Memory B cell (primary cell): ENCODE data around the gene GNAS-AS1.
"Not testable (repeated sequence)": the region's sequence is repeated elsewhere in the genome, so short reads cannot be mapped to it uniquely, and the experiment has no call there.

Source experiments
- ATAC-seq: fragments of 150-1000 bp; cut with Tn5 transposase; 2 replicates; pipeline ENCODE4 v1.10.0; 2021; ENCODE audit warnings: low read depth, mild to moderate bottlenecking, moderate library complexity
- DNase-seq, 2 donors: peaks; one replicate each; pipeline ENCODE4 v3.0.0; 2022; ENCODE audit warnings: low spot score in 2 of 2
- H3K27ac Mint-ChIP-seq: one replicate; pipeline ENCODE4 v1.8.0; 2022; ENCODE audit warnings: mild to moderate bottlenecking, moderate library complexity, mixed read lengths
- H3K27me3 Mint-ChIP-seq: one replicate; pipeline ENCODE4 v1.8.0; 2022; ENCODE audit warnings: mixed read lengths
- H3K36me3 Mint-ChIP-seq: one replicate; pipeline ENCODE4 v1.8.0; 2022; ENCODE audit warnings: mild to moderate bottlenecking, mixed read lengths
- H3K4me1 Mint-ChIP-seq: one replicate; pipeline ENCODE4 v1.8.0; 2022; ENCODE audit warnings: mixed read lengths
- H3K4me3 Mint-ChIP-seq: one replicate; pipeline ENCODE4 v1.8.0; 2022; ENCODE audit warnings: mild to moderate bottlenecking, moderate library complexity, mixed read lengths
- H3K9me3 Mint-ChIP-seq: one replicate; pipeline ENCODE4 v1.8.0; 2022; ENCODE audit warnings: mixed read lengths

Gene GNAS-AS1

DNA sequence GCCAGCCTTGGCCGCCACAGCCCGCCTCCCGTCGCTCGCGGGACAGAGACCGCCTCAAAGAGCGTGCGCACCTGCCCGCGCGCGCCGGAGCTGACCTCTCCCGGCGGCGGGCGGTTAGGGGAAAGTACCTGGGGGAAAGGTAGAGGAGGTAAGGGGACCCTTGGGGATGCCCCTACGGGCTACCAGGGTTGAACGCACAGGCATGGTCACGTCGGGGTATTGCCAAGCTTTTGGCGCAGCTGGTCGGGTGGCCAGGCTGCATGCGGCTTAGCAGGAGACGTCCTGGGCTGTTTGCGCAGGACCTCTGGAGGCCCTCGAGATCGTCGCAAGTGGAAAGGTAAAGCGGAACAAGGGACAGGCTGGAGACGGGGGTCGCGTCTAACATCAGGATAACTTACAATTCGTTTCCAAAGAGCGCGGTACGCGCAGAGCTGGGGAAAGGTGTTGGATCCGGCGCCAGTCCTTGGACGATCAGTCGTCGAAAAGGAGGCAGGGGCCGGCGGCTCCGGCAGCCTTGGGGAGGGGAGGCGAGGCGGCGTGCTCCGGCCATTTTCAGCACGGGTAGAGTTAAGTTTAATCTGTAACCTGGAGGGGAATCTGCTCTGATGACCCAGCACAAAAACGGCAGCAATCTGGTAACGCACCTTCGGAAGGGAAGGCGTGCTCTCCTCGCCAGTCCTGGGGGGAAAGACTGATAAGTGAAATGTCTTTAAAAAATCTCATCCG lies 9.0 kb downstream of the GNAS-AS1 start:
- no peak for ATAC-seq
- no peaks in the 10 kb centered on the region for H3K9me3 Mint-ChIP-seq
- no peaks in the 10 kb centered on the region for H3K4me1 Mint-ChIP-seq
- H3K27ac Mint-ChIP-seq = no peak overlapping the region
- DNase-seq = no peak
- peaks cover 13% of the 10 kb centered on the region for H3K27me3 Mint-ChIP-seq
- peaks cover 2% of the 10 kb centered on the region for H3K36me3 Mint-ChIP-seq
- H3K4me3 Mint-ChIP-seq = no peak overlapping the region

DNA sequence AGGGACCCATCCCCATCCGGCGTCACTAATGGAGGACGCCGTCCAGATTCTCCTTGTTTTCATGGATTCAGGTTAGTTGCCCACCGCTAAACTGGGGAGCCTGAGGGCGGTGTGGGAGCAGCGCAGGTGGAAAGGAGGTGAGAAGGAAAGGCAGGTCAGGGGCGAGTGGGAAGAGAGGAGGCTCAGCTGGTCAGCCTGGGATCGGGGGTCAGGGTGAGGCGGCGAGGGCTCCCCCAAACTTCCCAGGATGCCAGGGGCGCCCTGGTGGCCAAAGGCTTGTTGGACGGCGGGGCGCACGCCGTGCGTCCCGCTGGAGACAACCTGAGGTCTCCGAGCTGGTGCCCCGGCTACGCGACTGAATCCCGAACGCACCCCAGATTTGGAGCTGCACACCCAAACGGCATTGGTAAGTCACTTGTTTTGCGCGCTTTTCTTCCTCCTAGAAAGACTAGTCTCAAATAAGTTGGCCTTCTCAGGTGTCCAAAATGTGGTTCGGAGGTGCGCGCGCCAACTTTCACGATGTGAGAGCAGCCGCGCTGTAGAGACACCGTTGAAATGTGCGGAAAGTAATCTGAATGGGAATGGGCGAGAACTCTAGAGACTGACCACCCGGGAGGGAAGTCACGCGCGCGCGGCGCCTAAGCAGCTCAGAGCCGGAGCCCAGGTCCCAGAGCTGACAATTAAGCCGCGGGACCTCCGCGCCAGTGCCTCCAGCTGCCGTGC lies 9.7 kb downstream of the GNAS-AS1 start:
- H3K4me1 Mint-ChIP-seq = no peaks in the 10 kb centered on the region
- H3K36me3 Mint-ChIP-seq = peaks cover 2% of the 10 kb centered on the region
- no peak overlapping the region for H3K27ac Mint-ChIP-seq
- DNase-seq (no peak), ATAC-seq (no peak)
- peaks cover 13% of the 10 kb centered on the region for H3K27me3 Mint-ChIP-seq
- H3K9me3 Mint-ChIP-seq = no peaks in the 10 kb centered on the region
- H3K4me3 Mint-ChIP-seq = no peak overlapping the region

DNA sequence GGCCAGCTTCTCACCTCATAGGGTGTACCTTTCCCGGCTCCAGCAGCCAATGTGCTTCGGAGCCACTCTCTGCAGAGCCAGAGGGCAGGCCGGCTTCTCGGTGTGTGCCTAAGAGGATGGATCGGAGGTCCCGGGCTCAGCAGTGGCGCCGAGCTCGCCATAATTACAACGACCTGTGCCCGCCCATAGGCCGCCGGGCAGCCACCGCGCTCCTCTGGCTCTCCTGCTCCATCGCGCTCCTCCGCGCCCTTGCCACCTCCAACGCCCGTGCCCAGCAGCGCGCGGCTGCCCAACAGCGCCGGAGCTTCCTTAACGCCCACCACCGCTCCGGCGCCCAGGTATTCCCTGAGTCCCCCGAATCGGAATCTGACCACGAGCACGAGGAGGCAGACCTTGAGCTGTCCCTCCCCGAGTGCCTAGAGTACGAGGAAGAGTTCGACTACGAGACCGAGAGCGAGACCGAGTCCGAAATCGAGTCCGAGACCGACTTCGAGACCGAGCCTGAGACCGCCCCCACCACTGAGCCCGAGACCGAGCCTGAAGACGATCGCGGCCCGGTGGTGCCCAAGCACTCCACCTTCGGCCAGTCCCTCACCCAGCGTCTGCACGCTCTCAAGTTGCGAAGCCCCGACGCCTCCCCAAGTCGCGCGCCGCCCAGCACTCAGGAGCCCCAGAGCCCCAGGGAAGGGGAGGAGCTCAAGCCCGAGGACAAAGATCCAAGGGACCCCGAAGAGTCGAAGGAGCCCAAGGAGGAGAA lies 10.5 kb downstream of the GNAS-AS1 start:
- Mint-ChIP-seq H3K36me3 (peaks cover 2% of the 10 kb centered on the region), H3K9me3 (no peaks in the 10 kb centered on the region), H3K27ac (no peak overlapping the region), H3K4me3 (no peak overlapping the region), H3K27me3 (peaks cover 12% of the 10 kb centered on the region), H3K4me1 (no peaks in the 10 kb centered on the region)
- ATAC-seq = no peak
- no peak for DNase-seq

GRCh38 chr20:58839474-58839874 lies 11.2 kb downstream of the GNAS-AS1 start:
- Mint-ChIP-seq H3K36me3 (peaks cover 2% of the 10 kb centered on the region), H3K9me3 (no peaks in the 10 kb centered on the region), H3K27me3 (peaks cover 12% of the 10 kb centered on the region), H3K4me1 (no peaks in the 10 kb centered on the region), H3K4me3 (no peak overlapping the region), H3K27ac (no peak overlapping the region)
- ATAC-seq (peak; percentile 45), DNase-seq (no peak)

DNA sequence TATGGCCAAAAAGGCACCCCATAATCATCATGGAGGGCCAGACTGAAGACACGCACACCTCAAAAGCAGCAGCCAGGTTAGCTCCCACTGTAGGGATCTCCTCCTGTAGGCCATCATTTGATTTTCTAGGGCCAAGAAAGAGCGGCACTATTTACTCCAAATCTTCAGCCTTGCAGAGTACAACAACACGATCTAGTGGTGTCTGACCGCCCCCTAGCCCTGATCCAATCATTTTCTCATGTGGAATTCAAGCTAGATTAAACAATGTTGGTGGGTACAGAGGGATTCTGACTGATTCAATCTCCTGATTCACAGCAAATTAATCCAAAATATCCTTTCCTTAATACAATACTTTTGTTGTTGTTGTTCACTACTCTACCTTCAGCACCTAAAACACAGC lies 12.5 kb downstream of the GNAS-AS1 start:
- no peak for ATAC-seq
- Mint-ChIP-seq H3K9me3 (no peaks in the 10 kb centered on the region), H3K27ac (no peak overlapping the region), H3K27me3 (peaks cover 16% of the 10 kb centered on the region), H3K4me3 (no peak overlapping the region), H3K4me1 (no peaks in the 10 kb centered on the region), H3K36me3 (peaks cover 2% of the 10 kb centered on the region)
- no peak for DNase-seq

DNA sequence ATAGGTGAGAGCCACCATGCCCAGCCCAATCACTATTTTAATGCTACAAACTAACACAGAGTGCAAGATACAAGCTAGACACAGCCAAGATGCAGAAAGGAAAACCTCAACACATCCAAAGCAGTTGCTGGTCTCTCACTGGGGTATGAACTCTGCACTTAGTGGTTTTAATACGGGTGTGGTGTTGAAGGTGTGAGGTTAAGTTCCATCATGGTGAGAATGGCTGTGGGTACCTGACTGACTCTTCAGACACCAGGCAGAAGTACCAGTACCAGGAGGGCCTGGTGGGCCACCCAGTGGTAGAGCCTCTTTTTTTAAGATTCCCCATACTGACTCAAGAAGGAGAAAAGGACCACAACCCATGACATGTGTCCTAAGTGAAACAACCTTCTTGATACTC lies 13.0 kb downstream of the GNAS-AS1 start:
- no peaks in the 10 kb centered on the region for H3K9me3 Mint-ChIP-seq
- H3K36me3 Mint-ChIP-seq = peaks cover 2% of the 10 kb centered on the region
- no peak overlapping the region for H3K4me3 Mint-ChIP-seq
- no peak for DNase-seq
- H3K27me3 Mint-ChIP-seq = peaks cover 14% of the 10 kb centered on the region
- H3K27ac Mint-ChIP-seq = no peak overlapping the region
- no peak for ATAC-seq
- no peaks in the 10 kb centered on the region for H3K4me1 Mint-ChIP-seq

DNA sequence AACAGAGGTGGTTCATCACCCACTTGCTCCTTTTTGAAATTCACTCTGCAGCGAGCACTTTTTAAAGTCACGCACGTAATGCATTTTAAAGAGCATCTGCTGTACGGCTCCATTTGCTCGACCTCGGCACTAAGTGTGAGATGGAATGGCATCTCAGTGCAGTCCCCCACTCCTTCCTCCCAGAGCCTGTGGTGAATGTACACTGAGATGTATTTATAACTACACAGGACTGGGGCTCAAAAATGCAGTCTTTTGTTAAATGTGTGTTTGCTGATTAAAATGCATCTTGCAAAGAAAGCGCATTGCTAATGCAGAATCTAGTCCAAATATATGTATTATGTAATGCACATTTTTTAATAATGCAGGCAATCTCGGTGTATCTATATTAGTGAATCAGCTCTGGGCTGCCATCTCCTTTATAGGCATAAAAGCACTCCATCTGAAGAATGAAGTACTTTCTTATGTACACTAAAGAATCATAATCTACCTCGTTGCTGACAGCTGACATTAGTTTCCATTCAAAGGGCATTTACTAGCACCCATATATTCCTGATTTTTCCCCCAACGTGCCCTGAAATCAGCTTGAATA lies 14.0 kb downstream of the GNAS-AS1 start:
- ATAC-seq (no peak), DNase-seq (no peak)
- H3K27me3 Mint-ChIP-seq = peaks cover 14% of the 10 kb centered on the region
- H3K4me3 Mint-ChIP-seq = no peak overlapping the region
- no peaks in the 10 kb centered on the region for H3K4me1 Mint-ChIP-seq
- H3K27ac Mint-ChIP-seq = no peak overlapping the region
- H3K36me3 Mint-ChIP-seq = peaks cover 2% of the 10 kb centered on the region
- H3K9me3 Mint-ChIP-seq = no peaks in the 10 kb centered on the region

GRCh38 chr20:58835231-58835630 lies 15.5 kb downstream of the GNAS-AS1 start:
- no peak for DNase-seq
- Mint-ChIP-seq H3K9me3 (peaks cover 3% of the 10 kb centered on the region), H3K4me1 (no peaks in the 10 kb centered on the region), H3K36me3 (no peaks in the 10 kb centered on the region), H3K27ac (no peak overlapping the region), H3K27me3 (peaks cover 9% of the 10 kb centered on the region), H3K4me3 (no peak overlapping the region)
- no peak for ATAC-seq

GRCh38 chr20:58833921-58834320 lies 16.8 kb downstream of the GNAS-AS1 start:
- peaks cover 4% of the 10 kb centered on the region for H3K27me3 Mint-ChIP-seq
- ATAC-seq = no peak

DNA sequence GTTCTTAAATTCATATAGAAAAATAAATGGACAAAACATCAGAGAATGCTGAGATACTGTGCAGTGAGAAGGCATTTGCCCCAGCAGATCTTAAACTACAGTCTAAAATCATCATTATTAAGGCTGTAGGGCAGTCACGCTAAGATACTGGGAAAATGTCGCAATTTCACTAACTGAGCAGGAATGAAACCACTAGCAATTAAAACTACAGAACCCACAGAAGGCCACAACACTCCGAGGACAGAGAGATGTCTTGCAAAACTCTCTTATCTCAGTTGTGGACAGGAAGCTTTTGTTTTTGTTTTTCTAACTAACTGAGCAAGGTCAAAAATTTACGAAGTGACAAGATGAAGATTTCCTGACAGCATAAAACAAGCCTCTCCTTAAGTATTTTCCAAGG lies 18.2 kb downstream of the GNAS-AS1 start:
- no peak overlapping the region for H3K4me3 Mint-ChIP-seq
- no peak overlapping the region for H3K27ac Mint-ChIP-seq
- peaks cover 6% of the 10 kb centered on the region for H3K9me3 Mint-ChIP-seq
- H3K4me1 Mint-ChIP-seq = no peaks in the 10 kb centered on the region
- ATAC-seq = no peak
- H3K36me3 Mint-ChIP-seq = peaks cover 3% of the 10 kb centered on the region
- H3K27me3 Mint-ChIP-seq = peaks cover 4% of the 10 kb centered on the region
- DNase-seq = no peak

More at GRCh38 chr20:58833921-58834320, 16.8 kb downstream of the GNAS-AS1 start:
- Mint-ChIP-seq H3K36me3 (peaks cover 2% of the 10 kb centered on the region), H3K4me3 (no peak overlapping the region), H3K4me1 (no peaks in the 10 kb centered on the region), H3K27ac (no peak overlapping the region), H3K9me3 (peaks cover 6% of the 10 kb centered on the region)
- no peak for DNase-seq

GRCh38 chr20:58829531-58829941 lies 21.2 kb downstream of the GNAS-AS1 start:
- no peak for DNase-seq
- H3K36me3 Mint-ChIP-seq = peaks cover 3% of the 10 kb centered on the region
- no peak overlapping the region for H3K4me3 Mint-ChIP-seq
- H3K9me3 Mint-ChIP-seq = peaks cover 6% of the 10 kb centered on the region
- H3K27me3 Mint-ChIP-seq = peaks cover 4% of the 10 kb centered on the region
- no peak overlapping the region for H3K27ac Mint-ChIP-seq
- H3K4me1 Mint-ChIP-seq = no peaks in the 10 kb centered on the region
- no peak for ATAC-seq

GRCh38 chr20:58828804-58829203 lies 21.9 kb downstream of the GNAS-AS1 start:
- ATAC-seq, DNase-seq, H3K36me3 Mint-ChIP-seq, H3K4me3 Mint-ChIP-seq, H3K4me1 Mint-ChIP-seq, H3K27me3 Mint-ChIP-seq, H3K9me3 Mint-ChIP-seq, H3K27ac Mint-ChIP-seq: not testable (repeated sequence)

DNA sequence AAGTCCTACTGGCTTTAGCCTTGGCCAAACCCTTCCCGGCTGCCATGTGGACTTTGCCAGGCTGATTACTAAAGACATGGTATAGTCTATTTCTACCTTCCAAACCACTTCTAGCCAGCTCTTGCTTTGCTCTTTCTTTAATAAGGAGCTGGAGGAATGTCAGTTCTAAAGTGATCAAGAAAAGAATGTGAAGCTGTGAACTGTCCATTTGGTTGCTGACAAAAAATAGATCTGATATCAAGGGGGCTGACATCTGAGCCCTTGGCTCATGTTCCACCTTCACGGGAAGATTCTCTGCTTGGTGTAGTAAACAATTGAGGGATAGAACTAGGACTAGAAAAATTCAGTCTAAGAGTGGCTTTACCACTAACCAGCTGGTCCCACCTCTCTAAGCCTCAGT lies 22.6 kb downstream of the GNAS-AS1 start:
- H3K4me1 Mint-ChIP-seq = no peaks in the 10 kb centered on the region
- H3K36me3 Mint-ChIP-seq = peaks cover 3% of the 10 kb centered on the region
- DNase-seq (no peak), ATAC-seq (no peak)
- no peak overlapping the region for H3K4me3 Mint-ChIP-seq
- H3K9me3 Mint-ChIP-seq = peaks cover 6% of the 10 kb centered on the region
- no peaks in the 10 kb centered on the region for H3K27me3 Mint-ChIP-seq
- no peak overlapping the region for H3K27ac Mint-ChIP-seq

GRCh38 chr20:58826271-58826670 lies 24.4 kb downstream of the GNAS-AS1 start:
- Mint-ChIP-seq H3K27ac (no peak overlapping the region), H3K27me3 (no peaks in the 10 kb centered on the region), H3K36me3 (peaks cover 5% of the 10 kb centered on the region), H3K4me3 (no peak overlapping the region), H3K4me1 (no peaks in the 10 kb centered on the region), H3K9me3 (peaks cover 6% of the 10 kb centered on the region)
- DNase-seq = no peak
- ATAC-seq = no peak
